GM15510 (cell line): Measurements from ENCODE around the gene HOXB4.
A peak's percentile ranks its signal among the peaks of the same experiment; 100 is the strongest.

ENCODE experiments used
- POLR2A ChIP-seq: IDR thresholded peaks from 3 replicates; pipeline ENCODE4 v1.6.1; 2011; ENCODE audit warnings: borderline replicate concordance; ENCODE audit not compliant: insufficient read length; ENCODE audit errors: extremely low read depth

The HOXB4 gene

GRCh38 chr17:48548523-48549280 lies 29.4 kb downstream of the HOXB4 start:
- no peak for TF ChIP-seq POLR2A

GRCh38 chr17:48547808-48548522 lies 30.2 kb downstream of the HOXB4 start:
- no peak for TF ChIP-seq POLR2A

GRCh38 chr17:48546924-48547807 lies 31.0 kb downstream of the HOXB4 start:
- TF ChIP-seq POLR2A = no peak

GRCh38 chr17:48546137-48546923 lies 31.8 kb downstream of the HOXB4 start:
- no peak for TF ChIP-seq POLR2A

- TF ChIP-seq POLR2A = no peak
Measured at GRCh38 chr17:48545539-48545938, 32.6 kb downstream of the HOXB4 start.

GRCh38 chr17:48545022-48545375 lies 33.2 kb downstream of the HOXB4 start, which contains the start of gene HOXB2:
HOXB2 (minus strand) TSS chr17:48545109; CDS start chr17:48544911, 198 bp downstream.
- TF ChIP-seq POLR2A = no peak

GRCh38 chr17:48544349-48545021 lies 33.7 kb downstream of the HOXB4 start:
- TF ChIP-seq POLR2A = peak; percentile 11

GRCh38 chr17:48543854-48544348 lies 34.2 kb downstream of the HOXB4 start:
- TF ChIP-seq POLR2A = no peak

- peak; percentile 52 for TF ChIP-seq POLR2A
Measured at GRCh38 chr17:48543107-48543853, 34.9 kb downstream of the HOXB4 start.

- TF ChIP-seq POLR2A = no peak
Measured at GRCh38 chr17:48542698-48543106, 35.4 kb downstream of the HOXB4 start.

- no peak for TF ChIP-seq POLR2A
Measured at GRCh38 chr17:48542114-48542656, 36.0 kb downstream of the HOXB4 start.

GRCh38 chr17:48541577-48542113 lies 36.5 kb downstream of the HOXB4 start:
- peak; percentile 31 for TF ChIP-seq POLR2A

GRCh38 chr17:48541036-48541576 lies 37.0 kb downstream of the HOXB4 start:
- TF ChIP-seq POLR2A = no peak

GRCh38 chr17:48540213-48540612 lies 37.9 kb downstream of the HOXB4 start:
- no peak for TF ChIP-seq POLR2A
